Measurements from ENCODE around the gene TUBA1B.

Gene TUBA1B

GRCh38 chr12:49130151-49131050, 794 bp downstream of the TUBA1B start (continued):
- peak; percentile 20 for TF ChIP-seq ZNF513 (tag by site-specific recombination; IDR thresholded peaks at IDR 0.05)
- no peak for TF ChIP-seq ZNF239 (tag by site-specific recombination; IDR thresholded peaks at IDR 0.05)
- TF ChIP-seq ZNF133 (tag by site-specific recombination; IDR thresholded peaks at IDR 0.05): no peak
- TF ChIP-seq ZFP3 (tag by site-specific recombination; IDR thresholded peaks at IDR 0.05; ENCODE audit: low read depth): no peak
- TF ChIP-seq ZNF394 (tag by site-specific recombination; IDR thresholded peaks at IDR 0.05; ENCODE audit: borderline replicate concordance): peak; percentile 34; the same call in 1 of the 2 replicates
- peak; percentile 92 for TF ChIP-seq ZNF335 (tag by site-specific recombination; conservative IDR thresholded peaks at IDR 0.05)
- no peak for TF ChIP-seq ZNF521 (tag by site-specific recombination; IDR thresholded peaks at IDR 0.05)
- TF ChIP-seq SP3 (tag by site-specific recombination; IDR thresholded peaks at IDR 0.05): peak; percentile 62; the same call in 1 of the 2 replicates
- peak; percentile 53; the same call in 1 of the 2 replicates for TF ChIP-seq ZNF76 (tag by site-specific recombination; IDR thresholded peaks at IDR 0.05; ENCODE audit: borderline replicate concordance, low read depth)
- no peak; the same call in 1 of the 2 replicates for TF ChIP-seq ZNF645 (tag by site-specific recombination; IDR thresholded peaks at IDR 0.05)
- TF ChIP-seq ZNF280D (tag by site-specific recombination; IDR thresholded peaks at IDR 0.05): no peak
- TF ChIP-seq ELK4 (IDR thresholded peaks at IDR 0.05; ENCODE audit: borderline replicate concordance, low read depth, low read length): no peak
- peak; percentile 99 for TF ChIP-seq CTCF (tag by site-specific recombination; IDR thresholded peaks at IDR 0.05)
- 0 out of 2 replicates have a peak, but pooled peaks have one; percentile 71 for TF ChIP-seq ZNF18 (tag by site-specific recombination; IDR thresholded peaks at IDR 0.05)
- TF ChIP-seq ZSCAN5A (tag by site-specific recombination; IDR thresholded peaks at IDR 0.05): no peak; the same call in 1 of the 2 replicates
- TF ChIP-seq ZNF416 (tag by site-specific recombination; IDR thresholded peaks at IDR 0.05): 0 out of 2 replicates have a peak, but pooled peaks have one; percentile 22
- no peak for TF ChIP-seq ZNF48 (tag by site-specific recombination; IDR thresholded peaks at IDR 0.05)
- peak; percentile 84 for TF ChIP-seq KLF16 (tag by site-specific recombination; IDR thresholded peaks at IDR 0.05)
- peak; percentile 72 for TF ChIP-seq EGR2 (tag by site-specific recombination; IDR thresholded peaks at IDR 0.05; ENCODE audit: low read depth)
- TF ChIP-seq ZBTB48 (tag by site-specific recombination; IDR thresholded peaks at IDR 0.05): peak; percentile 40; the same call in 1 of the 2 replicates
- no peak for TF ChIP-seq ZNF16 (tag by site-specific recombination; IDR thresholded peaks at IDR 0.05; ENCODE audit: low read depth)
- peak; percentile 77 for TF ChIP-seq ZEB2 (tag by site-specific recombination; IDR thresholded peaks at IDR 0.05)
- no peak for TF ChIP-seq ZNF433 (tag by site-specific recombination; IDR thresholded peaks at IDR 0.05; ENCODE audit: low read depth)
- no peak for TF ChIP-seq ZNF624 (tag by site-specific recombination; IDR thresholded peaks at IDR 0.05)
- peak; percentile 44; the same call in 1 of the 2 replicates for TF ChIP-seq WT1 (tag by site-specific recombination; IDR thresholded peaks at IDR 0.05)
- no peak for TF ChIP-seq ZNF530 (tag by site-specific recombination; IDR thresholded peaks at IDR 0.05; ENCODE audit: low read depth)
- TF ChIP-seq HOXA7 (CRISPR knock-in tag; IDR thresholded peaks at IDR 0.05; ENCODE audit: borderline replicate concordance): no peak
